ENCODE measurements around the gene PJA2. TPM values are rescaled to one million over a fixed set of nuclear protein-coding genes. Genes with fewer than 3 reads are reported as not detected.

Gene PJA2
- total and polyA plus RNA-seq, 9 of the 15 experiments (the other 6 are each of a cell fraction or from before 2014, with no cell fraction given), result 25.1 to 82.1 (median 50.1) TPM

GRCh38 chr5:109409844-109410388 lies at the start of gene PJA2 (continued):
- TF ChIP-seq, protein P1, sequence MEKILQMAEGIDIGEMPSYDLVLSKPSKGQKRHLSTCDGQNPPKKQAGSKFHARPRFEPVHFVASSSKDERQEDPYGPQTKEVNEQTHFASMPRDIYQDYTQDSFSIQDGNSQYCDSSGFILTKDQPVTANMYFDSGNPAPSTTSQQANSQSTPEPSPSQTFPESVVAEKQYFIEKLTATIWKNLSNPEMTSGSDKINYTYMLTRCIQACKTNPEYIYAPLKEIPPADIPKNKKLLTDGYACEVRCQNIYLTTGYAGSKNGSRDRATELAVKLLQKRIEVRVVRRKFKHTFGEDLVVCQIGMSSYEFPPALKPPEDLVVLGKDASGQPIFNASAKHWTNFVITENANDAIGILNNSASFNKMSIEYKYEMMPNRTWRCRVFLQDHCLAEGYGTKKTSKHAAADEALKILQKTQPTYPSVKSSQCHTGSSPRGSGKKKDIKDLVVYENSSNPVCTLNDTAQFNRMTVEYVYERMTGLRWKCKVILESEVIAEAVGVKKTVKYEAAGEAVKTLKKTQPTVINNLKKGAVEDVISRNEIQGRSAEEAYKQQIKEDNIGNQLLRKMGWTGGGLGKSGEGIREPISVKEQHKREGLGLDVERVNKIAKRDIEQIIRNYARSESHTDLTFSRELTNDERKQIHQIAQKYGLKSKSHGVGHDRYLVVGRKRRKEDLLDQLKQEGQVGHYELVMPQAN (IDR thresholded peaks at IDR 0.05; ENCODE audit: borderline replicate concordance), result no peak
- no peak for TF ChIP-seq ZNF217 (CRISPR knock-in tag; IDR thresholded peaks at IDR 0.05)
- TF ChIP-seq ZNF766 (CRISPR knock-in tag; conservative IDR thresholded peaks at IDR 0.05), result no peak
- no peak for TF ChIP-seq ZNF263 (CRISPR knock-in tag; IDR thresholded peaks at IDR 0.05; ENCODE audit: borderline replicate concordance)
- TF ChIP-seq TFAM (CRISPR knock-in tag; conservative IDR thresholded peaks at IDR 0.05), result no peak
- TF ChIP-seq, protein P2, sequence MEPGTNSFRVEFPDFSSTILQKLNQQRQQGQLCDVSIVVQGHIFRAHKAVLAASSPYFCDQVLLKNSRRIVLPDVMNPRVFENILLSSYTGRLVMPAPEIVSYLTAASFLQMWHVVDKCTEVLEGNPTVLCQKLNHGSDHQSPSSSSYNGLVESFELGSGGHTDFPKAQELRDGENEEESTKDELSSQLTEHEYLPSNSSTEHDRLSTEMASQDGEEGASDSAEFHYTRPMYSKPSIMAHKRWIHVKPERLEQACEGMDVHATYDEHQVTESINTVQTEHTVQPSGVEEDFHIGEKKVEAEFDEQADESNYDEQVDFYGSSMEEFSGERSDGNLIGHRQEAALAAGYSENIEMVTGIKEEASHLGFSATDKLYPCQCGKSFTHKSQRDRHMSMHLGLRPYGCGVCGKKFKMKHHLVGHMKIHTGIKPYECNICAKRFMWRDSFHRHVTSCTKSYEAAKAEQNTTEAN (CRISPR knock-in tag; IDR thresholded peaks at IDR 0.05), result no peak
- no peak for TF ChIP-seq MTA1 (IDR thresholded peaks at IDR 0.05; ENCODE audit: borderline replicate concordance)
- no peak for TF ChIP-seq WHSC1 (IDR thresholded peaks at IDR 0.05; ENCODE audit: low read length)
- no peak for TF ChIP-seq ZNF830 (CRISPR knock-in tag; IDR thresholded peaks at IDR 0.05)
- no peak for TF ChIP-seq GABPB2 (CRISPR knock-in tag; conservative IDR thresholded peaks at IDR 0.05)
- TF ChIP-seq ZNF655 (CRISPR knock-in tag; IDR thresholded peaks at IDR 0.05), result no peak
- TF ChIP-seq TGIF2 (CRISPR knock-in tag; IDR thresholded peaks at IDR 0.05), result no peak
